Measurements from ENCODE around the gene GJA4.

Gene GJA4

GRCh38 chr1:34763142-34763781, 29.5 kb upstream of the GJA4 start (continued):
- TF ChIP-seq ZNF600 (tag by site-specific recombination; IDR thresholded peaks at IDR 0.05) (0 out of 2 replicates have a peak, but pooled peaks have one; percentile 45), ZNF311 (tag by site-specific recombination; IDR thresholded peaks at IDR 0.05; ENCODE audit: borderline replicate concordance) (no peak), GLIS1 (tag by site-specific recombination; IDR thresholded peaks at IDR 0.05) (peak; percentile 37; the same call in 1 of the 2 replicates), RBAK (tag by site-specific recombination; IDR thresholded peaks at IDR 0.05) (no peak), ZBTB48 (tag by site-specific recombination; IDR thresholded peaks at IDR 0.05) (peak; percentile 54; the same call in 1 of the 2 replicates), ZNF513 (tag by site-specific recombination; IDR thresholded peaks at IDR 0.05) (no peak), ZNF211 (tag by site-specific recombination; IDR thresholded peaks at IDR 0.05; ENCODE audit: low read depth) (no peak), ZNF155 (tag by site-specific recombination; IDR thresholded peaks at IDR 0.05) (no peak), PRDM1 (tag by site-specific recombination; IDR thresholded peaks at IDR 0.05) (0 out of 2 replicates have a peak, but pooled peaks have one; percentile 23)

GRCh38 chr1:34768856-34769255, 23.9 kb upstream of the GJA4 start:
- Histone ChIP-seq H3K27ac (ENCODE audit: extremely low read depth, low read depth, low read length) (no peak overlapping the region), H3K36me3 (ENCODE audit: control insufficient read depth in 2 of 2, insufficient read depth in 1 of 2, low read length in 2 of 2) (no peaks in the 10 kb centered on the region), H3K4me1 (ENCODE audit: control insufficient read depth, insufficient read depth, low read length) (no peaks in the 10 kb centered on the region), H3K9me3 (ENCODE audit: control insufficient read depth, insufficient read depth, low read depth, low read length) (no peaks in the 10 kb centered on the region), H3K4me3 (ENCODE audit: low read depth, low read length) (no peak overlapping the region)
- ChIA-PET CTCF (interaction anchor here (1.1 kb wide), 1 partner anchor 84 kb away, joined by 3 read pairs; no protein-coding TSS in a partner anchor), POLR2A (no interaction called here)
- TF ChIP-seq PRDM4 (tag by site-specific recombination; IDR thresholded peaks at IDR 0.05) (no peak), OSR2 (tag by site-specific recombination; IDR thresholded peaks at IDR 0.05) (no peak), ZNF214 (tag by site-specific recombination; IDR thresholded peaks at IDR 0.05; ENCODE audit: borderline replicate concordance) (no peak), GLI2 (tag by site-specific recombination; IDR thresholded peaks at IDR 0.05; ENCODE audit: borderline replicate concordance, low read depth) (no peak), ZNF561 (tag by site-specific recombination; IDR thresholded peaks at IDR 0.05; ENCODE audit: borderline replicate concordance) (no peak), ZNF169 (tag by site-specific recombination; IDR thresholded peaks at IDR 0.05) (no peak), ZNF138 (tag by site-specific recombination; IDR thresholded peaks at IDR 0.05; ENCODE audit: borderline replicate concordance) (no peak), PRDM1 (tag by site-specific recombination; IDR thresholded peaks at IDR 0.05) (no peak), ZNF354C (tag by site-specific recombination; IDR thresholded peaks at IDR 0.05; ENCODE audit: borderline replicate concordance, low read depth) (no peak), ZNF362 (tag by site-specific recombination; IDR thresholded peaks at IDR 0.05) (no peak), GLIS2 (tag by site-specific recombination; IDR thresholded peaks at IDR 0.05) (no peak), ZNF16 (tag by site-specific recombination; IDR thresholded peaks at IDR 0.05; ENCODE audit: low read depth) (no peak), ZSCAN23 (tag by site-specific recombination; IDR thresholded peaks at IDR 0.05) (no peak), REST (tag by site-specific recombination; IDR thresholded peaks at IDR 0.05) (no peak), ZBTB11 (tag by site-specific recombination; conservative IDR thresholded peaks at IDR 0.05; ENCODE audit: low read depth) (no peak), ZNF76 (tag by site-specific recombination; IDR thresholded peaks at IDR 0.05; ENCODE audit: borderline replicate concordance, low read depth) (no peak)

All from HEK293 (cell line).